Measurements from ENCODE around the gene TTC17. TPM values are rescaled to one million over a fixed set of nuclear protein-coding genes. Genes with fewer than 3 reads are reported as not detected.
A peak's percentile ranks its signal among the peaks of the same experiment; 100 is the strongest.
"Not testable (repeated sequence)": the region's sequence is repeated elsewhere in the genome, so short reads cannot be mapped to it uniquely, and the experiment has no call there.

Gene TTC17
- total RNA-seq, 4 donors from 2014 or later = 157 to 295 (median 248) TPM

- no peak overlapping the region for H3K4me3 ChIP-seq
- no peaks in the 10 kb centered on the region for H3K27me3 ChIP-seq
- DNase-seq = no peak
- no peaks in the 10 kb centered on the region for H3K4me1 ChIP-seq
- TF ChIP-seq, protein P1, sequence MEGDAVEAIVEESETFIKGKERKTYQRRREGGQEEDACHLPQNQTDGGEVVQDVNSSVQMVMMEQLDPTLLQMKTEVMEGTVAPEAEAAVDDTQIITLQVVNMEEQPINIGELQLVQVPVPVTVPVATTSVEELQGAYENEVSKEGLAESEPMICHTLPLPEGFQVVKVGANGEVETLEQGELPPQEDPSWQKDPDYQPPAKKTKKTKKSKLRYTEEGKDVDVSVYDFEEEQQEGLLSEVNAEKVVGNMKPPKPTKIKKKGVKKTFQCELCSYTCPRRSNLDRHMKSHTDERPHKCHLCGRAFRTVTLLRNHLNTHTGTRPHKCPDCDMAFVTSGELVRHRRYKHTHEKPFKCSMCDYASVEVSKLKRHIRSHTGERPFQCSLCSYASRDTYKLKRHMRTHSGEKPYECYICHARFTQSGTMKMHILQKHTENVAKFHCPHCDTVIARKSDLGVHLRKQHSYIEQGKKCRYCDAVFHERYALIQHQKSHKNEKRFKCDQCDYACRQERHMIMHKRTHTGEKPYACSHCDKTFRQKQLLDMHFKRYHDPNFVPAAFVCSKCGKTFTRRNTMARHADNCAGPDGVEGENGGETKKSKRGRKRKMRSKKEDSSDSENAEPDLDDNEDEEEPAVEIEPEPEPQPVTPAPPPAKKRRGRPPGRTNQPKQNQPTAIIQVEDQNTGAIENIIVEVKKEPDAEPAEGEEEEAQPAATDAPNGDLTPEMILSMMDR (IDR thresholded peaks at IDR 0.05) = no peak
- TF ChIP-seq POLR2A (IDR thresholded peaks at IDR 0.05) = no peak
- no peak overlapping the region for H3K27ac ChIP-seq
- H3K36me3 ChIP-seq = peaks cover 0 to 78% (median 0%) of the 10 kb centered on the region in 3 donors
- H3K9me3 ChIP-seq = no peaks in the 10 kb centered on the region
Observed at GRCh38 chr11:43399983-43400630, 41.4 kb downstream of the TTC17 start.

- Histone ChIP-seq H3K36me3 (peaks cover 0 to 88% (median 0%) of the 10 kb centered on the region in 3 donors), H3K27ac (no peak overlapping the region), H3K9me3 (no peaks in the 10 kb centered on the region), H3K4me3 (no peak overlapping the region), H3K4me1 (no peaks in the 10 kb centered on the region), H3K27me3 (no peaks in the 10 kb centered on the region)
- TF ChIP-seq POLR2A (IDR thresholded peaks at IDR 0.05) = no peak
- TF ChIP-seq, protein P1 (IDR thresholded peaks at IDR 0.05) = no peak
- no peak for DNase-seq
Observed at GRCh38 chr11:43401252-43401651, 42.5 kb downstream of the TTC17 start.

- not testable (repeated sequence) for H3K4me1 ChIP-seq, H3K4me3 ChIP-seq, DNase-seq, H3K27me3 ChIP-seq, H3K27ac ChIP-seq, H3K9me3 ChIP-seq
- peaks cover 0 to 88% (median 0%) of the 10 kb centered on the region in 3 donors for H3K36me3 ChIP-seq
Observed at GRCh38 chr11:43401811-43402210, 43.1 kb downstream of the TTC17 start.

DNA sequence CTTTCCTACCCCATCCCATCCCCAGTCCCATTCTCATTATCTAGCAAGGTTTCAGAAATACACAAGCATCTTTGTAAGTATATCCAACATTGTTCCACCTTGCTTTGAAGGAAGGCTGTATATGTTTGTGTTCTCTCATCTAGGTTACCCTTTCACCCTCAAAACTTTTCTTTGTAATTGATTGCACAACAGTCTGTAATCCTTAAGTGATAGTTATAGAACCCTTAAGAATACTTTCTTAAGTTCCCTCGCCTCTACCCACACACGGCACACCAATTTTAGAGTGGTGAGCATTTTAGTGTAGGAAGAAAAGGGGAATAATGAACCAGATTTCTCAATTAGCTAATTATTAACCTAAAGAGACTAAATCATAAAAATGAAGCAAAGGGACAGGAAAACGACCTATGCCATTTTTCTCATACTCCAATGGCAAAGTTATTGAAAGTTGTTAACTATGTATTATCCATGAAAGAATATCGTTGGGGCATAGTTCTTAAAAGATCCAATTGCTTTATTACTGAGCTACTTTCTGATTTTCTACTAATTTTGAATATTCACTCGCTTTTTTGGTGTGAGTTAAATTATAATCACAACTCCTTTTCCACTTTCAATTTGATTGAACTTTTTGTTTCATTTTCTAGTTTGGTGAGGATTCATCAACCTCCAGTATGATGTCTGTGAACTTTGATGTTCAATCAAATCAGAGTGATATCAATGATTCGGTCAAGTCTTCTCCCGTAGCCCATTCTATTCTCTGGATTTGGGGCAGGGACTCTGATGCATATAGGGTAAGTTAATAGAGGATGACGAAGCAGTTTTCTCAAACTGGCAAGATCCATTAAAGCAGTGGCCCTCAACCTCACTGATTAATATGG lies 44.9 kb downstream of the TTC17 start:
- Histone ChIP-seq H3K4me1 (no peaks in the 10 kb centered on the region), H3K27me3 (no peaks in the 10 kb centered on the region), H3K9me3 (no peaks in the 10 kb centered on the region), H3K4me3 (no peak overlapping the region), H3K36me3 (peaks cover 0 to 88% (median 0%) of the 10 kb centered on the region in 3 donors), H3K27ac (peak overlapping the region in 1 of 4 donors; percentile 7)
- no peak for TF ChIP-seq POLR2A (IDR thresholded peaks at IDR 0.05)
- TF ChIP-seq, protein P1 (IDR thresholded peaks at IDR 0.05) = no peak
- no peak for DNase-seq

DNA sequence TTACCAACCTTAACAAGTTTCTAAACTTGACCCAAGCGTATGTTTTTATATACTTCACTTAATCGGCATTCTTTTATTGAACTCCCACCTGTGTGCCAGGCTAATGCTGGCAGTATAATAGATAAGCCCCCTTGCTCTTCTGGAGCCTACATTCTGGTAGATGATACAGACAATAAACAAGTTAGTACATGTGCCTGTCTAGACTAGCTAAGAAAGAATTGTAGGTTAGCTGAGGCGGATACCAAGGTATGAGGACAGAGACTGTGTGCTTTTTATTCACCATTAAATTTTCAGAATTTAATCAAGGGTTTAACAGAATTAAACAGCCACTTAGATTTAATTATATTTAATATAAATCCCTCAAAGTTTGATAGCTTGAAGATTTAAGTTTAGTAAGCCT lies 45.7 kb downstream of the TTC17 start:
- Histone ChIP-seq H3K27me3 (no peaks in the 10 kb centered on the region), H3K4me1 (peaks cover 0 to 3% (median 0%) of the 10 kb centered on the region in 4 donors), H3K9me3 (no peaks in the 10 kb centered on the region), H3K36me3 (peaks cover 0 to 85% (median 0%) of the 10 kb centered on the region in 3 donors), H3K4me3 (no peak overlapping the region), H3K27ac (no peak overlapping the region)
- TF ChIP-seq POLR2A (IDR thresholded peaks at IDR 0.05) = no peak
- TF ChIP-seq, protein P1 (IDR thresholded peaks at IDR 0.05) = no peak
- DNase-seq = no peak
